A549 treated with DMSO at 1 μM for 4 hours (cell line): Measurements from ENCODE around the gene TACR2. TPM values are rescaled to one million over a fixed set of nuclear protein-coding genes. Genes with fewer than 3 reads are reported as not detected.

Source experiments
- total RNA-seq: library from RNA; stranded (reverse); fragments of 200-300 nt; extraction: Qiagen RNA extraction; gene quantifications from 5 replicates; pipeline ENCODE4 v1.2.3, GENCODE V29; 2022; ENCODE audit warnings: low read depth

Gene TACR2
- total RNA-seq: 0.09 to 0.16 TPM (median 0.13 TPM) in 4 of 5 replicates, not detected in the other

DNA sequence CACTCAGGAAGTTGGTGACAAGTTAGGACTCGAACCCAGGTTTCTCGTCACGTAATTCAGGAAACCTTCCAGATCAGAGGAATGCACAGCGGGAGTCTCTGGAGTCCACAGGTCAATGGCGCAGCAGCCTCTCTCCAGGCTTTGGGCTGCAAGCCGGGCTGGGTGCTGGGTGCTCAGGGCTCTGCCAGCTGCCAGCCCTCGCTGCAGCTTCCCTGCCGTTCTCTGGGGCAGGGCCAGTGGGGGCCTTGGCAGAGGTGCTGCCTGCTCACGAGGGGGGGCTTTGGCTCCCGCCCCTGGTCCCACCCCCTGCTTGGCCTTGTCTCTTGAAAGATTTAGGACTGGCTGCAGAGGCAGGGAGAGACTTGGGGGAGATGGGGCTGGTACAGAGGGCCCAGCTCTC lies at the start of gene TACR2:
Gene TACR2, minus strand, starts transcription at position 224 of the 400 bp plus-strand sequence. CDS start 595 bp downstream, outside the sequence.

GRCh38 chr10:69451209-69451783 lies 34.6 kb upstream of the TACR2 start, which contains the start of gene TSPAN15:
Gene TSPAN15 (plus strand): TSS chr10:69451465. CDS start chr10:69451595, 130 bp downstream.

Other genes with a start within 250 kb of the TACR2 start
- 37.2 to 39.9 TPM (median 38.5 TPM) in 5 replicates for gene SUPV3L1, start 236.7 kb downstream of the TACR2 start, total RNA-seq
- 17.2 to 25.4 TPM (median 19.1 TPM) in 5 replicates for gene HKDC1, start 196.6 kb downstream of the TACR2 start, total RNA-seq
- 36.2 to 39.4 TPM (median 37.3 TPM) in 5 replicates for gene HK1, start 138.4 kb downstream of the TACR2 start, total RNA-seq
- gene TSPAN15, start 34.5 kb upstream of the TACR2 start, total RNA-seq: 89.3 to 112 TPM (median 100 TPM) in 5 replicates
- gene NEUROG3, start 156.5 kb upstream of the TACR2 start, total RNA-seq: not detected in 5 replicates
- 17.7 to 20.2 TPM (median 19.0 TPM) in 5 replicates for gene FAM241B, start 213.3 kb upstream of the TACR2 start, total RNA-seq